GM12892 (cell line): ENCODE results near the gene PPP1R14C.

Experiments
- POLR2A ChIP-seq: IDR thresholded peaks from 2 replicates; pipeline ENCODE4 v1.6.1; 2011; ENCODE audit warnings: low read depth, low read length, control low read depth
- POLR2AphosphoS5 ChIP-seq: IDR thresholded peaks from 2 replicates; pipeline ENCODE4 v1.6.1; 2011; ENCODE audit warnings: low read depth, low read length, control low read depth
- TAF1 ChIP-seq: IDR thresholded peaks from 2 replicates; pipeline ENCODE4 v1.6.1; 2011; ENCODE audit warnings: low read depth, mild to moderate bottlenecking, control low read depth, low read length, borderline replicate concordance

DNA sequence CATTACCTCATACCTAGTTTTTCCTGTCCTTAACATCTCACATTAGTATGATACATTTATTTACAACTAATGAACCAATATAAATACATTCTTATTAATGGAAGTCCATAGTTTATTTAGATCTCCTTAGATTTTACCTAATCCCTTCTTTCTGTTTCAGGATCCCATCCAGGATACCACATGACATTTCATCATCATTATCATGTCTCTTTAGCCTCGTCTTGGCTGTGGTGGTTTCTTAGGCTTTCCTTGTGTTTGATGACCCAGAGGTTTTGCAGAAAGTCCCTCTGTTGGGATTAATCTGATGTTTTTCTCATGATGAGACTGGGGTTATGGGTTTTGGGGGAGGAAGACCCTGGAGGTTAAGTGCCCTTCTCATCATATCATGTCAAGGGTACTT lies 136.7 kb downstream of the PPP1R14C start:
- no peak for TF ChIP-seq POLR2AphosphoS5
- no peak for TF ChIP-seq TAF1
- TF ChIP-seq POLR2A: no peak
